Panc1 (cell line): ENCODE results near the gene SC5D. TPM values are rescaled to one million over a fixed set of nuclear protein-coding genes. Genes with fewer than 3 reads are reported as not detected.

Experiments used
- ATAC-seq: fragments of 200-7000 bp; cut with Tn5 transposase; 2 replicates; pipeline ENCODE4 v1.9.1; 2020; ENCODE audit warnings: mild to moderate bottlenecking, moderate library complexity
- BruUV-seq: library from RNA; stranded (reverse); fragments of 400-500 nt; replicated peaks from 2 replicates; lab custom pipeline; 2021; lab: Mats Ljungman, UMichigan
- CTCF ChIA-PET: fragments of 300-600 bp; sonication (Branson Sonifier 250); formaldehyde crosslinking; loops from one replicate; lab custom pipeline; 2022; ENCODE audit warnings: antibody characterized with exemption; lab: Charles Lee
- POLR2A ChIA-PET: fragments of 300-600 bp; sonication (Branson Sonifier 250); formaldehyde crosslinking; loops from one replicate; lab custom pipeline; 2022; ENCODE audit warnings: antibody characterized with exemption; lab: Charles Lee
- DNase-seq: peaks from one replicate; pipeline ENCODE4 v3.0.0-alpha.2; 2010; ENCODE audit warnings: low read depth, low spot score
- H3K27ac ChIP-seq: 2 replicates; pipeline ENCODE4 v1.5.1; 2011; ENCODE audit warnings: mild to moderate bottlenecking, low read length, inconsistent platforms
- H3K27me3 ChIP-seq: fragments of 200-500 bp; sonication (Bioruptor generic); 2 replicates; pipeline ENCODE4 v1.6.0; 2014; ENCODE audit warnings: low read length, inconsistent platforms; ENCODE audit not compliant: control insufficient read depth, insufficient read depth
- H3K36me3 ChIP-seq: fragments of 200-500 bp; sonication (Bioruptor generic); 2 replicates; pipeline ENCODE4 v1.5.1; 2014; ENCODE audit warnings: inconsistent platforms, mild to moderate bottlenecking, low read length, moderate library complexity; ENCODE audit not compliant: control insufficient read depth, insufficient read depth
- H3K4me1 ChIP-seq: 2 replicates; pipeline ENCODE4 v1.5.1; 2011; ENCODE audit warnings: inconsistent platforms, mild to moderate bottlenecking, low read length, moderate library complexity; ENCODE audit not compliant: control insufficient read depth, insufficient read depth
- H3K4me3 ChIP-seq, 2 experiments: 2 replicates each; pipeline ENCODE4 v1.5.1; 2011 to 2012; ENCODE audit warnings: low read depth in 2 of 2, low read length in 2 of 2, mild to moderate bottlenecking in 2 of 2, inconsistent platforms in 1 of 2, moderate library complexity in 1 of 2
- H3K9me3 ChIP-seq: fragments of 200-500 bp; sonication (Bioruptor generic); 2 replicates; pipeline ENCODE4 v1.5.1; 2014; ENCODE audit warnings: low read depth, mild to moderate bottlenecking, inconsistent platforms, low read length, moderate library complexity; ENCODE audit not compliant: control insufficient read depth, insufficient read depth
- POLR2AphosphoS5 ChIP-seq: IDR thresholded peaks from 2 replicates; pipeline ENCODE4 v1.6.1; 2012; ENCODE audit warnings: mild to moderate bottlenecking, low read depth, low read length, moderate library complexity
- SIN3A ChIP-seq: IDR thresholded peaks from 2 replicates; pipeline ENCODE4 v1.6.1; 2012; ENCODE audit warnings: low read depth, mild to moderate bottlenecking, low read length, moderate library complexity, borderline replicate concordance; ENCODE audit not compliant: insufficient read depth
- TCF7L2 ChIP-seq: IDR thresholded peaks from 2 replicates; pipeline ENCODE4 v1.6.1; 2011; ENCODE audit warnings: mild to moderate bottlenecking, low read depth, low read length, inconsistent platforms
- in situ Hi-C: cut with HindIII; loops from 2 replicates; pipeline ENCODE4 v1.10.0; 2016; ENCODE audit warnings: low sequenced_read_pairs, low pct_unique_long_range_greater_than_20kb
- intact Hi-C: fragments of 100-400 bp; cut with micrococcal nuclease; formaldehyde crosslinking; loops from one replicate; pipeline ENCODE4 v1.10.0; 2022; ENCODE audit not compliant: unreplicated experiment
- total RNA-seq: library from RNA; stranded (reverse); gene quantifications from one replicate; pipeline ENCODE4 v1.2.1, GENCODE V29; 2021; ENCODE audit not compliant: unreplicated experiment
- TF ChIP-seq, protein P1 (sequence below): fragments of 450-650 bp; IDR thresholded peaks from 2 replicates; pipeline ENCODE4 v1.5.1; 2017; ENCODE audit warnings: mild to moderate bottlenecking
- TF ChIP-seq, protein P2 (sequence below), 2 experiments: IDR thresholded peaks; 2 replicates each; pipeline ENCODE4 v1.6.1; 2011 to 2012; ENCODE audit warnings: low read depth in 2 of 2, control low read depth in 1 of 2, low read length in 1 of 2, mild to moderate bottlenecking in 1 of 2, moderate library complexity in 1 of 2; ENCODE audit not compliant: insufficient read depth in 1 of 2

The SC5D gene
- total RNA-seq, 1 experiment from 2014 or later = 54.3 TPM

DNA sequence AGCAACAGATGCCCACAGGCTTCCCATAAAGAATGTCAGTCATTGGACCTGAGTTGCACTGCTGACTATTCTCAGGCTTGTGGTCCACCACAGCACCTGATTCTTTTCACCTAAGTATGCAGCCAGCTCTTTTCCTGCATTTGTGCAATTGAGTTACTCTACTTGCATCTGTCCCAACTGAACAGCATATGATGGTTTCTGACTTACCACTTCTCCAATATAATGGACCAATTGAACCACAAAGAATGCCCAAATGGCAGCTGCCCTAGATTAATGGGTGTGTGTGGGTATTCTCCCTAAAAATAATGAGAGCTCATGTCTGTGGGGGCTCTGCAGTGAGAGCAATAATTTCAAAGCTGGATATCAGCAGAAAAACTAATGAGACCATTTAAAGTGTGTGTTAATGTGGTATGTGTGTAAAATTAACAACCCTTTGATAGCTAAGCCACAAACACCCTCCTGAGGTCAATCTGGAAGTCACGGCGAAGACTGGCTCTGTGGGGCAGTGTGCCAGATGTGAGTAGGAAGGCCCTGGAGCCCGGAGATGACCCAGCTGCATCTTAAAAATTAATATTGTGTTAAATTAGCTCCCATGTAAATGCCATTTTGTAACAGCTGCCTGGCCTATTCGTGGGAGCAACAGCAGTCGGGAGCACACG lies 43.8 kb downstream of the SC5D start:
- ChIA-PET POLR2A (interaction anchor here (0.5 kb wide), 1 partner anchor 24 kb away, joined by 6 read pairs; no protein-coding TSS in a partner anchor), CTCF (no interaction called here)
- intact Hi-C loops = no loop called here
- Histone ChIP-seq H3K4me1 (no peaks in the 10 kb centered on the region), H3K9me3 (no peaks in the 10 kb centered on the region), H3K36me3 (no peaks in the 10 kb centered on the region), H3K27ac (no peak overlapping the region), H3K4me3 (no peak overlapping the region), H3K27me3 (peaks cover 16% of the 10 kb centered on the region)
- BruUV-seq = no TSS peak
- TF ChIP-seq, protein P1, sequence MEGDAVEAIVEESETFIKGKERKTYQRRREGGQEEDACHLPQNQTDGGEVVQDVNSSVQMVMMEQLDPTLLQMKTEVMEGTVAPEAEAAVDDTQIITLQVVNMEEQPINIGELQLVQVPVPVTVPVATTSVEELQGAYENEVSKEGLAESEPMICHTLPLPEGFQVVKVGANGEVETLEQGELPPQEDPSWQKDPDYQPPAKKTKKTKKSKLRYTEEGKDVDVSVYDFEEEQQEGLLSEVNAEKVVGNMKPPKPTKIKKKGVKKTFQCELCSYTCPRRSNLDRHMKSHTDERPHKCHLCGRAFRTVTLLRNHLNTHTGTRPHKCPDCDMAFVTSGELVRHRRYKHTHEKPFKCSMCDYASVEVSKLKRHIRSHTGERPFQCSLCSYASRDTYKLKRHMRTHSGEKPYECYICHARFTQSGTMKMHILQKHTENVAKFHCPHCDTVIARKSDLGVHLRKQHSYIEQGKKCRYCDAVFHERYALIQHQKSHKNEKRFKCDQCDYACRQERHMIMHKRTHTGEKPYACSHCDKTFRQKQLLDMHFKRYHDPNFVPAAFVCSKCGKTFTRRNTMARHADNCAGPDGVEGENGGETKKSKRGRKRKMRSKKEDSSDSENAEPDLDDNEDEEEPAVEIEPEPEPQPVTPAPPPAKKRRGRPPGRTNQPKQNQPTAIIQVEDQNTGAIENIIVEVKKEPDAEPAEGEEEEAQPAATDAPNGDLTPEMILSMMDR = no peak
- no peak for TF ChIP-seq TCF7L2
- TF ChIP-seq POLR2AphosphoS5 = no peak
- no peak for TF ChIP-seq SIN3A
- TF ChIP-seq, protein P2, sequence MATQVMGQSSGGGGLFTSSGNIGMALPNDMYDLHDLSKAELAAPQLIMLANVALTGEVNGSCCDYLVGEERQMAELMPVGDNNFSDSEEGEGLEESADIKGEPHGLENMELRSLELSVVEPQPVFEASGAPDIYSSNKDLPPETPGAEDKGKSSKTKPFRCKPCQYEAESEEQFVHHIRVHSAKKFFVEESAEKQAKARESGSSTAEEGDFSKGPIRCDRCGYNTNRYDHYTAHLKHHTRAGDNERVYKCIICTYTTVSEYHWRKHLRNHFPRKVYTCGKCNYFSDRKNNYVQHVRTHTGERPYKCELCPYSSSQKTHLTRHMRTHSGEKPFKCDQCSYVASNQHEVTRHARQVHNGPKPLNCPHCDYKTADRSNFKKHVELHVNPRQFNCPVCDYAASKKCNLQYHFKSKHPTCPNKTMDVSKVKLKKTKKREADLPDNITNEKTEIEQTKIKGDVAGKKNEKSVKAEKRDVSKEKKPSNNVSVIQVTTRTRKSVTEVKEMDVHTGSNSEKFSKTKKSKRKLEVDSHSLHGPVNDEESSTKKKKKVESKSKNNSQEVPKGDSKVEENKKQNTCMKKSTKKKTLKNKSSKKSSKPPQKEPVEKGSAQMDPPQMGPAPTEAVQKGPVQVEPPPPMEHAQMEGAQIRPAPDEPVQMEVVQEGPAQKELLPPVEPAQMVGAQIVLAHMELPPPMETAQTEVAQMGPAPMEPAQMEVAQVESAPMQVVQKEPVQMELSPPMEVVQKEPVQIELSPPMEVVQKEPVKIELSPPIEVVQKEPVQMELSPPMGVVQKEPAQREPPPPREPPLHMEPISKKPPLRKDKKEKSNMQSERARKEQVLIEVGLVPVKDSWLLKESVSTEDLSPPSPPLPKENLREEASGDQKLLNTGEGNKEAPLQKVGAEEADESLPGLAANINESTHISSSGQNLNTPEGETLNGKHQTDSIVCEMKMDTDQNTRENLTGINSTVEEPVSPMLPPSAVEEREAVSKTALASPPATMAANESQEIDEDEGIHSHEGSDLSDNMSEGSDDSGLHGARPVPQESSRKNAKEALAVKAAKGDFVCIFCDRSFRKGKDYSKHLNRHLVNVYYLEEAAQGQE (IDR thresholded peaks at IDR 0.05; ENCODE audit: insufficient read depth in 1 of 2, low read depth in 2 of 2, low read length in 1 of 2) = no peak
- DNase-seq (no peak), ATAC-seq (no peak)
- in situ Hi-C loops = no loop called here

DNA sequence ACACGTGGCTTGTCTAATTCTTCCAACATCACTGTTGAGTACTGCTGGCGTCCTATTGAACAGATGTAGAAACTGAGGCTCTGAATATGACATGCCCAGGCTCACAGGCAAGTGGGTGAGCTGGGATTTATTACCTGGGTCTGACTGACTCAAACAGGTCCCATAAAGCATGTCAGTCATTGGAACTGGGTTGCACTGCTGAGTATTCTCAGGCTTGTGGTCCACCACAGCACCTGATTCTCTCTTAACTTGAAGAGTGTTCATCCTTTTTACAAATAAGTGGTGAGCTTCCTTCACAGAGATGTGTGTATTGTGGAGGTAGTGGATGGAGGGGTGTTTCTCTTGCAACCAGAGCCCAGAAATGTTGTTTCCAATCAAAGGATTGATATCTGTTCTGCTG lies 44.5 kb downstream of the SC5D start:
- in situ Hi-C loops = no loop called here
- no peaks in the 10 kb centered on the region for H3K4me1 ChIP-seq
- no peaks in the 10 kb centered on the region for H3K9me3 ChIP-seq
- intact Hi-C loops = no loop called here
- no peak overlapping the region for H3K4me3 ChIP-seq
- no peaks in the 10 kb centered on the region for H3K36me3 ChIP-seq
- DNase-seq (no peak), ATAC-seq (no peak)
- ChIA-PET CTCF (no interaction called here), POLR2A (no interaction called here)
- peaks cover 16% of the 10 kb centered on the region for H3K27me3 ChIP-seq
- TF ChIP-seq POLR2AphosphoS5 (no peak), SIN3A (no peak), TCF7L2 (no peak)
- TF ChIP-seq, protein P1 = no peak
- TF ChIP-seq, protein P2 (IDR thresholded peaks at IDR 0.05; ENCODE audit: insufficient read depth in 1 of 2, low read depth in 2 of 2, low read length in 1 of 2) = no peak
- BruUV-seq = no TSS peak
- no peak overlapping the region for H3K27ac ChIP-seq
